NT2/D1 (cell line): Measurements from ENCODE around the gene SCARB1.

Experiments used
- DNase-seq: peaks from one replicate; pipeline ENCODE4 v3.0.0-alpha.2; 2011; ENCODE audit warnings: low read depth, low spot score
- H3K27me3 ChIP-seq: 2 replicates; pipeline ENCODE4 v1.6.0; 2011; ENCODE audit warnings: mild to moderate bottlenecking; ENCODE audit not compliant: insufficient read length, insufficient read depth
- H3K36me3 ChIP-seq: 2 replicates; pipeline ENCODE4 v1.6.1; 2011; ENCODE audit warnings: mild to moderate bottlenecking, low read length, mixed read lengths; ENCODE audit not compliant: insufficient read depth, insufficient read length
- H3K4me1 ChIP-seq: 2 replicates; pipeline ENCODE4 v1.5.1; 2011; ENCODE audit not compliant: insufficient read depth, insufficient read length
- H3K4me3 ChIP-seq: 2 replicates; pipeline ENCODE4 v1.5.1; 2011; ENCODE audit warnings: low read depth; ENCODE audit not compliant: insufficient read length
- H3K9ac ChIP-seq: 2 replicates; pipeline ENCODE4 v1.6.0; 2011; ENCODE audit warnings: low read depth; ENCODE audit not compliant: insufficient read length
- H3K9me3 ChIP-seq: 2 replicates; pipeline ENCODE4 v1.5.1; 2011; ENCODE audit warnings: mild to moderate bottlenecking, low read length; ENCODE audit not compliant: insufficient read depth
- SUZ12 ChIP-seq: IDR thresholded peaks from 2 replicates; pipeline ENCODE4 v1.6.1; 2011; ENCODE audit not compliant: insufficient read length, insufficient read depth; ENCODE audit errors: extremely low read depth
- YY1 ChIP-seq: IDR thresholded peaks from 2 replicates; pipeline ENCODE4 v1.6.1; 2011; ENCODE audit not compliant: insufficient read length, insufficient read depth
- ZNF274 ChIP-seq: IDR thresholded peaks from 2 replicates; pipeline ENCODE4 v1.6.1; 2011; ENCODE audit warnings: mild to moderate bottlenecking, low read depth, low read length

The SCARB1 gene

GRCh38 chr12:124844411-124845397 lies 19.0 kb downstream of the SCARB1 start:
- H3K4me3 ChIP-seq, result no peak overlapping the region
- DNase-seq, result no peak
- H3K36me3 ChIP-seq, result peaks cover 3% of the 10 kb centered on the region
- no peaks in the 10 kb centered on the region for H3K9me3 ChIP-seq
- H3K9ac ChIP-seq, result no peak overlapping the region
- H3K27me3 ChIP-seq, result no peaks in the 10 kb centered on the region
- H3K4me1 ChIP-seq, result peaks cover 4% of the 10 kb centered on the region
- TF ChIP-seq YY1, result no peak
- no peak for TF ChIP-seq ZNF274
- TF ChIP-seq SUZ12, result no peak

GRCh38 chr12:124842800-124843510 lies 20.7 kb downstream of the SCARB1 start:
- H3K36me3 ChIP-seq, result no peaks in the 10 kb centered on the region
- H3K4me1 ChIP-seq, result peaks cover 5% of the 10 kb centered on the region
- no peak overlapping the region for H3K4me3 ChIP-seq
- no peak overlapping the region for H3K9ac ChIP-seq
- H3K9me3 ChIP-seq, result no peaks in the 10 kb centered on the region
- no peaks in the 10 kb centered on the region for H3K27me3 ChIP-seq
- TF ChIP-seq SUZ12 (no peak), YY1 (no peak), ZNF274 (no peak)
- no peak for DNase-seq

GRCh38 chr12:124842073-124842749 lies 21.5 kb downstream of the SCARB1 start:
- DNase-seq, result no peak
- no peak overlapping the region for H3K9ac ChIP-seq
- H3K4me1 ChIP-seq, result peaks cover 7% of the 10 kb centered on the region
- H3K4me3 ChIP-seq, result no peak overlapping the region
- H3K36me3 ChIP-seq, result no peaks in the 10 kb centered on the region
- H3K27me3 ChIP-seq, result no peaks in the 10 kb centered on the region
- TF ChIP-seq YY1 (no peak), SUZ12 (no peak), ZNF274 (no peak)
- no peaks in the 10 kb centered on the region for H3K9me3 ChIP-seq

- Histone ChIP-seq H3K36me3 (no peaks in the 10 kb centered on the region), H3K27me3 (no peaks in the 10 kb centered on the region), H3K9me3 (no peaks in the 10 kb centered on the region), H3K4me1 (peaks cover 7% of the 10 kb centered on the region), H3K4me3 (no peak overlapping the region), H3K9ac (no peak overlapping the region)
- no peak for DNase-seq
- TF ChIP-seq ZNF274 (no peak), SUZ12 (no peak), YY1 (no peak)
These were observed 22.1 kb downstream of the SCARB1 start for GRCh38 chr12:124841558-124841945.

- no peak for TF ChIP-seq ZNF274
- no peak for TF ChIP-seq SUZ12
- no peak for TF ChIP-seq YY1
- Histone ChIP-seq H3K9ac (no peak overlapping the region), H3K36me3 (no peaks in the 10 kb centered on the region), H3K27me3 (no peaks in the 10 kb centered on the region), H3K4me1 (peaks cover 11% of the 10 kb centered on the region), H3K4me3 (no peak overlapping the region), H3K9me3 (no peaks in the 10 kb centered on the region)
- DNase-seq, result no peak
These were observed 25.5 kb downstream of the SCARB1 start for GRCh38 chr12:124837958-124838803.

GRCh38 chr12:124837249-124837897 lies 26.3 kb downstream of the SCARB1 start:
- H3K9me3 ChIP-seq, result no peaks in the 10 kb centered on the region
- H3K4me1 ChIP-seq, result peaks cover 13% of the 10 kb centered on the region
- no peak overlapping the region for H3K4me3 ChIP-seq
- H3K36me3 ChIP-seq, result no peaks in the 10 kb centered on the region
- DNase-seq, result no peak
- H3K9ac ChIP-seq, result no peak overlapping the region
- no peak for TF ChIP-seq SUZ12
- no peak for TF ChIP-seq ZNF274
- TF ChIP-seq YY1, result no peak
- H3K27me3 ChIP-seq, result no peaks in the 10 kb centered on the region
